Measurements from ENCODE around the gene ADGRL1.
"Not testable (repeated sequence)": the region's sequence is repeated elsewhere in the genome, so short reads cannot be mapped to it uniquely, and the experiment has no call there.

The ADGRL1 gene

DNA sequence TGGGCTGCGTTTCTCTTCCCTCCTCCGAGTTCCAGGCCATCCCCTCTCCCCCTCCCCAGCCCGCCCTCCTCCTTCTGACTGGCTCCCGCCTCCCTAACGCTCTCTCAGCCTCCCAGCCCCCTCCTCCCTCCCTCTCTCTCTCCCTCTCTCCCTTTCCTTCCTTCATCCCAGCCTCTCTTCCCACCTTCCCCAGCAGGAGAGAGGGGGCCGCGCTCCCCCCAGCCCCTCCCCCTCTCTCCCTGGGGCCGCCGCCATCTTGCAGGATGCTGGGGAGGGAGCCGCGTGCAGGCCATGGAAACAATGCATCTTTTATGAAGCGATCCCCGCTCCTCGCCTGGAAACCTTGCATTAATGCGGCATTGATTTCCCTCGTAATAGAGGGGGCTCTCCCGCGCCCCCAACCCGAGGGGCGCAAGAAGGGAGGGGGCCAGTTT lies 42.6 kb upstream of the ADGRL1 start:
- TF ChIP-seq SUZ12 (IDR thresholded peaks at IDR 0.05; ENCODE audit: extremely low read depth, insufficient read depth, insufficient read length) (no peak), YY1 (IDR thresholded peaks at IDR 0.05; ENCODE audit: insufficient read depth, insufficient read length) (peak; percentile 72)
- no peaks in the 10 kb centered on the region for H3K36me3 ChIP-seq (ENCODE audit: insufficient read depth, insufficient read length, low read length)
- peak; percentile 91 for DNase-seq (ENCODE audit: low read depth, low spot score)
- H3K9ac ChIP-seq (ENCODE audit: insufficient read length, low read depth), result peak overlapping the region; percentile 84
- H3K9me3 ChIP-seq (ENCODE audit: insufficient read depth, low read length), result no peaks in the 10 kb centered on the region
- H3K27me3 ChIP-seq (ENCODE audit: insufficient read depth, insufficient read length), result no peaks in the 10 kb centered on the region
- H3K4me1 ChIP-seq (ENCODE audit: insufficient read depth, insufficient read length), result no peaks in the 10 kb centered on the region
- H3K4me3 ChIP-seq (ENCODE audit: insufficient read length, low read depth), result peak overlapping the region; percentile 47

DNA sequence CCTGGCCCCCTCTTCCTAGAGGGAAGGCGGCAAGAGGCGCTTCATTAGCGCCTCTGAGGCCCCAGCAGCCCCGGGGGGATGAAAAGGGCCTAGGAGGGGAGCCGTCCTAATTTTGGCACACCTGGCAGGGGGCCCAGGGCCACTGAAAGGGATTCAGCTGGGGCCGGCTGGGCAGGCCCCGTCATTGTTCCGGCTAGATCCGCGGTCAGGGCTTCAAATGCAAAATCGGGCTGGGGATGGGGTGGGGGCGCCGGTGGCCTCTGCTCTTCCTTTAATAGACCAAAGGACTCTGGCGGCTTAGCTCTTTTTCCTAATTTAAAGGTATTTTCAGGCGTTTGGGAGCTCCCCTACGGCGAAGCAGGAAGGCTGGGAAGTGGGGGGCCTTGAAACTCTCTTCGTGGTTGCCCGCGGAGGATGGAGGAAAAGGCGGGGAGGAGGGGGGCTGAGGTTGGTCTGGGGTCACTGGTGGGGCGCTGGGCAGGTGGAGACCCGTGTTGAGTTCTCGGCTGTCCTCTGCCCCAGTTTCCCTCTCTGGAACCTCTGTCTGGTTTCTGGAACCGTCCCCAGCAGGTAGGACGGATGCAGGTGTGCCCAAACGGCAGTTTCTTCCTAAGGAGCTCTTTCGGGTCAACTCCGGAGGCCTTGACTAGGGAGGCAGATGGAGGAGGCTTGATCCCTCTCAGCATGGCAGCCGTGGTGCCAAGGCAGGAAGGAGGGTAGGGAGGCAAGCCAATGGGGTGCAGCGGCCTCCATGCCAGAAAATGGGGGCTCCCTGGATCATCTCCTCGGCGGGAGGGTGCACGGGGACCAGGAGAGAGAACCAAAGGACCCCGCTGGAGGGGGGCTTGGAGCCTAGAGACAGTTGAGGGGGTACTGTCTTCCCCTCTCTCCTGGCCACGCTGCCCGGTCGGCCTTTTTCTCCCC lies 41.8 kb upstream of the ADGRL1 start:
- not testable (repeated sequence) for H3K36me3 ChIP-seq (ENCODE audit: insufficient read depth, insufficient read length, low read length); H3K4me1 ChIP-seq (ENCODE audit: insufficient read depth, insufficient read length); H3K27me3 ChIP-seq (ENCODE audit: insufficient read depth, insufficient read length); H3K9me3 ChIP-seq (ENCODE audit: insufficient read depth, low read length)
- peak overlapping the region; percentile 50 for H3K4me3 ChIP-seq (ENCODE audit: insufficient read length, low read depth)
- DNase-seq (ENCODE audit: low read depth, low spot score), result peak; percentile 93
- H3K9ac ChIP-seq (ENCODE audit: insufficient read length, low read depth), result peak overlapping the region; percentile 83

- not testable (repeated sequence) for H3K36me3 ChIP-seq (ENCODE audit: insufficient read depth, insufficient read length, low read length); H3K9me3 ChIP-seq (ENCODE audit: insufficient read depth, low read length); DNase-seq (ENCODE audit: low read depth, low spot score); H3K27me3 ChIP-seq (ENCODE audit: insufficient read depth, insufficient read length); H3K4me1 ChIP-seq (ENCODE audit: insufficient read depth, insufficient read length)
- H3K4me3 ChIP-seq (ENCODE audit: insufficient read length, low read depth), result peak overlapping the region; percentile 8
- peak overlapping the region; percentile 32 for H3K9ac ChIP-seq (ENCODE audit: insufficient read length, low read depth)
These were observed 41.2 kb upstream of the ADGRL1 start for GRCh38 chr19:14247205-14247547.

- not testable (repeated sequence) for H3K9me3 ChIP-seq (ENCODE audit: insufficient read depth, low read length); H3K4me3 ChIP-seq (ENCODE audit: insufficient read length, low read depth); DNase-seq (ENCODE audit: low read depth, low spot score); H3K36me3 ChIP-seq (ENCODE audit: insufficient read depth, insufficient read length, low read length); H3K27me3 ChIP-seq (ENCODE audit: insufficient read depth, insufficient read length); H3K9ac ChIP-seq (ENCODE audit: insufficient read length, low read depth); H3K4me1 ChIP-seq (ENCODE audit: insufficient read depth, insufficient read length)
These were observed 38.4 kb upstream of the ADGRL1 start for GRCh38 chr19:14244393-14244792.

DNA sequence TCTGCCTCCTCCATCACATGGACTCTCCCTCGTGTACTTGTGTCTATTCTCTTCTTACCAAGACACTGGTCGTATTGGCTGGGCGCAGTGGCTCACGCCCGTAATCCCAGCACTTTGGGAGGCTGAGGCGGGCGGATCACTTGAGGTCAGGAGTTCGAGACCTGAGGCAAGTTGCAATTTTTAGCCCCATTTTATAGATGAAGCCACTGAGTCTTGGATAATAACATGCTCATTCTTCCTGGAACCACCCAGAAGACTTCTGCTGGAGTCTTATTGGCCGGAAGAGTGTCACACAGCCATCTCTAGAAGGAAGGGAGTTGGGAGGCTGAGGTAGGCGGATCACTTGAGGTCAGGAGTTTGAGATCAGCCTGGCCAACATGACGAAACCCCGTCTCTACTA lies 37.7 kb upstream of the ADGRL1 start:
- not testable (repeated sequence) for H3K27me3 ChIP-seq (ENCODE audit: insufficient read depth, insufficient read length); DNase-seq (ENCODE audit: low read depth, low spot score); H3K9me3 ChIP-seq (ENCODE audit: insufficient read depth, low read length); H3K4me1 ChIP-seq (ENCODE audit: insufficient read depth, insufficient read length); H3K36me3 ChIP-seq (ENCODE audit: insufficient read depth, insufficient read length, low read length); H3K4me3 ChIP-seq (ENCODE audit: insufficient read length, low read depth)
- H3K9ac ChIP-seq (ENCODE audit: insufficient read length, low read depth), result peak overlapping the region; percentile 22

GRCh38 chr19:14237014-14237941 lies 31.3 kb upstream of the ADGRL1 start:
- TF ChIP-seq ZNF274 (IDR thresholded peaks at IDR 0.05; ENCODE audit: low read depth, low read length), result no peak
- no peak for TF ChIP-seq YY1 (IDR thresholded peaks at IDR 0.05; ENCODE audit: insufficient read depth, insufficient read length)
- no peak for TF ChIP-seq SUZ12 (IDR thresholded peaks at IDR 0.05; ENCODE audit: extremely low read depth, insufficient read depth, insufficient read length)
- H3K4me3 ChIP-seq (ENCODE audit: insufficient read length, low read depth), result no peak overlapping the region
- no peaks in the 10 kb centered on the region for H3K4me1 ChIP-seq (ENCODE audit: insufficient read depth, insufficient read length)
- no peak for DNase-seq (ENCODE audit: low read depth, low spot score)
- H3K9ac ChIP-seq (ENCODE audit: insufficient read length, low read depth), result no peak overlapping the region
- H3K27me3 ChIP-seq (ENCODE audit: insufficient read depth, insufficient read length), result no peaks in the 10 kb centered on the region
- no peaks in the 10 kb centered on the region for H3K36me3 ChIP-seq (ENCODE audit: insufficient read depth, insufficient read length, low read length)
- H3K9me3 ChIP-seq (ENCODE audit: insufficient read depth, low read length), result peaks cover 4% of the 10 kb centered on the region; the same call in 1 of the 2 replicates

DNA sequence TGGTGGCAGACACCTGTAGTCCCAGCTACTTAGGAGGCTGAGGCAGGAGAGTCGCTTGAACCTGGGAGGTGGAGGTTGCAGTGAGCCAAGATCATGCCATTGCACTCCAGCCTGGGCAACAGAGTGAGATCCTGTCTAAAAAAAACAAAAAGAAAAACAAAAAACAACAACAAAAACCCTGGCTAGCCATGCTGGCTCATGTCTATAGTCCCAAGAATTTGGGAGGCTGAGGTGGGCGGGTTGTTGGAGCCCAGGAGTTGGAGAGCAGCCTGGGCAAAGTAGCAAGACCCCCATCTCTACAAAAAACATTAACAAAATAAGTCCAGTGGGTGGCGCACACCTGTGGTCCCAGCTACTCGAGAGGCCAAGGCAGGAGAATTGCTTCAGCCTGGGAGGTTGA lies 27.0 kb upstream of the ADGRL1 start:
- not testable (repeated sequence) for DNase-seq (ENCODE audit: low read depth, low spot score); H3K4me1 ChIP-seq (ENCODE audit: insufficient read depth, insufficient read length); H3K4me3 ChIP-seq (ENCODE audit: insufficient read length, low read depth)

DNA sequence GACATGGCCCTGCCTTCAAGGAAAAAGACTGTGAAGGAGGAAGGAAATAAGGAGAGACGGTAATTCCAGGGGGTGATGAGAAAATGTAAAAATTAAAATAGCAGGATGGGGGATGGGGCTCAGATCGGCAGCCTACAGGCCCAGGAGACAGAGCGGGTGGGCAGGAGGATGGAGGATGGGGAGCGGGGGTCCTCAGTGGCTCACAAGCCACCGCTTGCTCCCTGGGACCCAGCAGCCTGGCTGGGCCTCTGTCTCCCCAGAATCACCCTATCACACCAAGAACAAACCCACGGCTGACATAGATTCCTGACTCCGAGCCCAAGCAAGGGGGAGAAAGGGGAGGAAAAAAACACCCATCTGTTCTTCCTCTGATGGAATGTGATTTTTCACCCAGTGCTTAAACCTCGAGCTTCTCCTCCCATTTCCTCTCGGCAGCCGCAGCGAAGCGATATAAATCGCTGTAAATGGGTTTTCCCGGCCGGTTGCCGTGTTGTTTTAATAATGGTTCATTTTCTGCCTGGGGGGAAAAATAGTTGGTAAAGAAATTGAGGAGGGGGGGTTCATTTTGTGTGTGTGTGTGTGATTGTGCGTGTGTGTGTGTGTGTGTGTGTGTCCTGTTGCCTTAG lies 22.6 kb upstream of the ADGRL1 start:
- H3K4me1 ChIP-seq (ENCODE audit: insufficient read depth, insufficient read length); H3K36me3 ChIP-seq (ENCODE audit: insufficient read depth, insufficient read length, low read length); H3K9me3 ChIP-seq (ENCODE audit: insufficient read depth, low read length); H3K9ac ChIP-seq (ENCODE audit: insufficient read length, low read depth); H3K4me3 ChIP-seq (ENCODE audit: insufficient read length, low read depth); DNase-seq (ENCODE audit: low read depth, low spot score); H3K27me3 ChIP-seq (ENCODE audit: insufficient read depth, insufficient read length): not testable (repeated sequence)

More for the DNA sequence above, 27.0 kb upstream of the ADGRL1 start:
- not testable (repeated sequence) for H3K9ac ChIP-seq (ENCODE audit: insufficient read length, low read depth); H3K27me3 ChIP-seq (ENCODE audit: insufficient read depth, insufficient read length); H3K36me3 ChIP-seq (ENCODE audit: insufficient read depth, insufficient read length, low read length); H3K9me3 ChIP-seq (ENCODE audit: insufficient read depth, low read length)

GRCh38 chr19:14226498-14226897 lies 20.5 kb upstream of the ADGRL1 start:
- not testable (repeated sequence) for H3K4me1 ChIP-seq (ENCODE audit: insufficient read depth, insufficient read length); H3K4me3 ChIP-seq (ENCODE audit: insufficient read length, low read depth); DNase-seq (ENCODE audit: low read depth, low spot score); H3K9me3 ChIP-seq (ENCODE audit: insufficient read depth, low read length); H3K27me3 ChIP-seq (ENCODE audit: insufficient read depth, insufficient read length); H3K36me3 ChIP-seq (ENCODE audit: insufficient read depth, insufficient read length, low read length); H3K9ac ChIP-seq (ENCODE audit: insufficient read length, low read depth)

All from NT2/D1 (cell line).